ENCODE results near the gene IL20RB.

Gene IL20RB

DNA sequence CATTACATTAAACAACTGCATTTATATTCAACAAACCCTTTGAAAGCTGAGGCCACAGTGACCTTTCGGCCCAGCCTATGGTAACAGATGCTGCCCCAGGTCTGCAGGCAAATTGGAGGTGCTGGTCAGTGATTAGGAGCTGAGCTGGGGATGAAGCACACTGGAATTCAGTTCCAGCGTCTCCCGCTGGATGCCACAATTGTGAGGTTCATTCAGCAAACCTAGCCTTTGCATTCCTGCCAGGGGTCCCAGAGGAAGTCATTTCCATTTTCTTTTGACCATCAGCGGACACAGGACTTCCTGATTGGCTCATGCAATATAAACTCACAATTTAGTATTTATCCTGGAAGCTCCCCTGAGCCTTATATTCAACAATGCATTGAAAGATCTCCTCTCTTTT lies 89.5 kb downstream of the IL20RB start:
- DNase-seq = no peak

DNA sequence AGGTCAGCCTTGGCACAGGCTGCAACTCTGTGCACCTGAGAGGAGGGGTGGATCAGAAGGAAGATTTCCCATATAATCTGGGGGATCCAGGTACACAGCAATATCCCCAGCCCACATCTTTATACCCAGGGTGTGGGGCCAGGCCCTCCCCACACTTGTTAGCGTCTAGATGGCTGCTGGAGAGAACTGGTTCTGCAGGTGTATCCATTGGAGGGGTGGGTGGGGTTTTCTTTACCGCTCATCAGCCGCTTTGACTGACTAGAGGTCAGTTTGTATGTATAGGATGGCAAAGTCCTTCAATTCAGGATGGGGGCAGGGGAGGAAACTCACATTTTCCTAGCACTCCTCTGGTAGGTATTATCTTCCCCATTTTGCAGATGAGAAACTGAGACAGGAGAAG lies 92.5 kb downstream of the IL20RB start:
- DNase-seq = no peak

GRCh38 chr3:137052298-137052697 lies 94.5 kb downstream of the IL20RB start:
- DNase-seq = no peak

Measured in 8988T (cell line).